DMS79 treated with DMSO at 0.1 percent for 48 hours (cell line): ENCODE results near the gene CLTA.
"Not testable (repeated sequence)": the region's sequence is repeated elsewhere in the genome, so short reads cannot be mapped to it uniquely, and the experiment has no call there.

Experiments
- DNase-seq: peaks from one replicate; lab custom pipeline; 2025; lab: John Stamatoyannopoulos, UW

Gene CLTA

DNA sequence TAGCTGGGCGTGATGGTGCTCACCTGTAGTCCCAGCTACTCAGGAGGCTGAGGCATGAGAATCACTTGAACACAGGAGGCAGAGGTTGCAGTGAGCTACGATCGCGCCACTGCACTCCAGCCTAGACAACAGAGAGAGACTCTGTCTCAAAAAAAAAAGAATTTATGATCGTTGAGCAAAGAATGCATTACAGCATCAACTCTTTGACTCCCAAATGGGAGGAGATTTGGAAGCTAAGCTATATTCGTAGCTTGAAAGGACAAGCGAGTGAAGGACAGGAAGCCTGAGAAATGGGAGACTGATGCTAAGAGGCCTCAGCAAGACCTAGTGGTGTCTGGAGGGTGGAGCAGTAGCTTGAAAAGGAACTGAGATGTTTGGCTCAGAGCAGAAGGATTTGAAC, 31.8 kb upstream of the CLTA start:
- DNase-seq, result no peak

DNA sequence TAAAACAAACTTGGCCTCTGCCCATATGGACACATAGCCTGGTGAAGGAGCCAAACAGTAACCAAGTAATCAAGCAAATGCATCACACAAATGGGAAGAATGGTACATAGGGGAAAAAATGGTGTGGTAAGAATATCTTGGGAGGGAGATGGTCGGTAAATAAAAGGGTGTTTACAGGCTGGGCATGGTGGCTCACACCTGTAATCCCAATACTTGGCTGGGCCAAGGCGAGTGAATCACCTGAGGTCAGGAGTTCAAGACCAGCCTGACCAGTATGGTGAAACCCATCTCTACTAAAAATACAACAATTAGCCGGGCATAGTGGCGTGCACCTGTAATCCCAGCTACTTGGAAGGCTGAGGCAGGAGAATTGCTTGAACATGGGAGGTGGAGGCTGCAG, 31.2 kb upstream of the CLTA start:
- DNase-seq, result not testable (repeated sequence)

DNA sequence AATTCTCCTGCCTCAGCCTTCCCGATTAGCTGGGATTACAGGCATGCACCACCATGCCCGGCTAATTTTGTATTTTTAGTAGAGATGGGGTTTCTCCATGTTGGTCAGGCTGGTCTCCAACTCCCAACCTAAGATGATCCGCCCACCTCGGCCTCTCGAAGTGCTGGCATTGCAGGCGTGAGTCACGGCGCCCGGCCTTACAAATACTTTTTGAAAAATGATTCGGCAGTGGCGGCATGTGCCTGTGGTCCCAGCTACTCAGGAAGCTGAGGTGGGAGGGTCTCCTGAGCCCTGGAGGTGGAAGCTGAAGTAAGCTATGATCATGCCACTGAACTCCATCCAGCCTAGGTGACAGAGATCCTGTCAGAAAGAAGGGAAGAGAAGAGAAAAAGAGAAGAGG, 30.6 kb upstream of the CLTA start:
- not testable (repeated sequence) for DNase-seq

GRCh38 chr9:36161187-36161586, 29.5 kb upstream of the CLTA start:
- no peak for DNase-seq

GRCh38 chr9:36162211-36162738, 28.4 kb upstream of the CLTA start:
- DNase-seq, result no peak

DNA sequence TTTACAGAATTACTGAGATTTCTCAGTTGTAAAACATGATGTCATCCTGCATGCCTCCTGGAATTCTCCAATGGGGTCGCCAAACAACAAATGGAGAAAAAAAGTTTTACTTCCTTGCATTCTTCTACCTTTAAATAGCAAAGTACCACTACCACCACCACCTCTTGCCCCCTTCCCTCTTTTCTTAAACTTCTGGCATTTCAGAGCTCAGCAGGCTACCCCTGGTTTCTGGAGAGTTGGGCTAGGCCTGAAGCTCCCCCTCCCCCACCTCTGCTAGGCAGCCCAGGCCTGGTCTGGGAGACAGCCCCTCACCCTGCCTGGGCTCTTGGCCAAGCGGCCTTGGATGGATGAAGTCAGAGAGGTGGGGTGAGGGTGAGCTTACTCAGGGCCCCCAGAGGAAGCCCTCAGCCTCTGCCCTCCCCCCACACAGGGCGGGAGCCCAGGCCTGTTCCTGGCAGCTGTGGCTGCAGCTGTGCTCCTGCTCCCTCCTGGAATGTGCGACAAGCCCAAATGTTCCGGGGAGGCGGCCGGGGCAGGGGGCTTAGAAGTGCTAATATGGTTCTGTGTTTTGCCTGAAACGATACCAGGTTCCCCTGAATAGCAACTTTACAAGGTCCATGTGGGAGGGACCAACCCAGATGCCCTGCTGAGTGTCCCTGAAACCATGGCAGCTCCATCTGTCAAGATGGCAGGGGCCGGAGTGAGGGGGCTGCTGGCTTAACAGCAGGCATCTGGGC, 27.5 kb upstream of the CLTA start:
- peak; percentile 70 for DNase-seq

GRCh38 chr9:36163786-36164170, 26.9 kb upstream of the CLTA start:
- no peak for DNase-seq

GRCh38 chr9:36164372-36164771, 26.3 kb upstream of the CLTA start:
- DNase-seq, result no peak

GRCh38 chr9:36164989-36165388, 25.7 kb upstream of the CLTA start:
- DNase-seq, result no peak

DNA sequence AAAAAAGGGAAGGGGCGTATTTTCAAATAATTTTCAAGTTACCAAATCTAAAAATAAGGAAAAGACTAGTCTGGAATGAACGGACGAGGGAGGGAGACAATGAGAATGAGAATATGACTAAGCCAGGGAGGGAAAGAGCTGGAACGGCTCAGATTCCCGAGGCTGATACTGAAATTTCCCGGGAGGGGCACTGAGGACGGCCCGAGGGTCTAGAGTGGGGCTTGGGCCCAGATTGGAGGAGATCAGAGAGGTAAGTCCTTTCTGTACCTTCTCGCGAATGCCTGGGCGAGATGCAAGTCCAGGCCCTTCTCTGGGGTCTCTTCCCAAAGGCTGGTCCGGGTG, 24.9 kb upstream of the CLTA start:
- DNase-seq, result no peak

GRCh38 chr9:36166168-36166927, 24.4 kb upstream of the CLTA start:
- peak; percentile 36 for DNase-seq

DNA sequence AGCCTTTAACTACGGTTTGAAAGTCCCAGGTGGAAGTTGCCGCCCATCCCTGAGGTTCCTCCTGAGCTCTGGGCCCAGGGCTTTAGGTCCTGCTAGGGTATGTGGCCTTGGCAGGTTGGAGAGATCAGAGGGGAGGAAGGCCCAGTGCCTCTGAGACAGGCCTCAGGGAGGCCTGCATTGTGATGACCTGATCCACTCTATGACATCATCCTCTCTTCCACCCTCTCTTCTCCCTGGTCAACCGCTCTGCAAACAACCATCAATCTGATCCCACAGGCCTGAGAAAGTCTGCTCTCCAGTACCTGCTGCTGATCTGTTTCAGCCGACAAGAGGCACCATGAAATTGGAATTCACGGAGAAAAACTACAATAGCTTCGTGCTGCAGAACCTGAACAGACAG, 21.6 kb upstream of the CLTA start, which contains the start of gene CCIN:
CCIN (plus strand) TSS at position 223 of the 400 bp plus-strand sequence; CDS start at position 338, 115 bp downstream.
- no peak for DNase-seq

DNA sequence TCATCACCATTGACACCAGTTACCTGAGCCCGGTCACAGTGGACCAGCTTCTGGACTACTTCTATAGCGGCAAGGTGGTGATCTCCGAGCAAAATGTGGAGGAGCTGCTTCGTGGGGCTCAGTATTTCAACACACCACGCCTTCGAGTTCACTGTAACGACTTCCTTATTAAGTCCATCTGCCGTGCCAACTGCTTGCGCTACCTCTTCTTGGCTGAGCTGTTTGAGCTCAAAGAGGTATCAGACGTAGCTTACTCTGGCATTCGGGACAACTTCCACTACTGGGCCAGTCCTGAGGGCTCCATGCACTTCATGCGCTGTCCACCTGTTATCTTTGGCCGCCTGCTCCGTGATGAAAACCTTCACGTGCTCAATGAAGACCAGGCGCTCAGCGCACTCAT, 21.0 kb upstream of the CLTA start:
- no peak for DNase-seq

GRCh38 chr9:36170531-36170930, 20.2 kb upstream of the CLTA start:
- DNase-seq, result no peak

GRCh38 chr9:36173861-36174260, 16.9 kb upstream of the CLTA start:
- DNase-seq, result no peak

DNA sequence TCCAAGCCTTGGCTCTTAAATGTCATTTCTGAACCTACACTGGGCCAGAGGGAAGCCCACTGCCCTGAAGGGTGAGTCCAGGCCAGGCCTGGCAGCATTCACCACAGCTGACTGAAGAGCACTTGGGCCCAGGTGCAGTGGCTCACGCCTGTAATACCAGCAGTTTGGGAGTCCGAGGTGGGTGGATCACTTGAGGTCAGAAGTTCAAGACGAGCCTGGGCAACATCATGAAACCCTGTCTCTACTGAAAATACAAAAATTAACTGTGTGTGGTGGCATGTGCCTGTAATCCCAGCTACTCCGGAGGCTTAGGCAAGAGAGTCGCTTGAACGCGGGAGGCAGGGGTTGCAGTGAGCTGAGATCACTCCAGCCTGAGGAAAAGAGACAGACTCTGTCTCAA, 16.4 kb upstream of the CLTA start:
- DNase-seq, result no peak

GRCh38 chr9:36174731-36175130, 16.0 kb upstream of the CLTA start:
- no peak for DNase-seq

GRCh38 chr9:36175209-36175608, 15.5 kb upstream of the CLTA start:
- not testable (repeated sequence) for DNase-seq

- DNase-seq, result not testable (repeated sequence)
These were observed 14.2 kb upstream of the CLTA start for GRCh38 chr9:36176496-36176895.

- DNase-seq, result no peak
These were observed 13.2 kb upstream of the CLTA start for GRCh38 chr9:36177571-36177970.

GRCh38 chr9:36180243-36180642, 10.5 kb upstream of the CLTA start:
- not testable (repeated sequence) for DNase-seq

GRCh38 chr9:36187414-36187813, 3.3 kb upstream of the CLTA start:
- DNase-seq, result no peak

- DNase-seq, result no peak
These were observed 2.5 kb upstream of the CLTA start for GRCh38 chr9:36188212-36188611.
